ENCODE results near the gene MAGOHB.

DNA sequence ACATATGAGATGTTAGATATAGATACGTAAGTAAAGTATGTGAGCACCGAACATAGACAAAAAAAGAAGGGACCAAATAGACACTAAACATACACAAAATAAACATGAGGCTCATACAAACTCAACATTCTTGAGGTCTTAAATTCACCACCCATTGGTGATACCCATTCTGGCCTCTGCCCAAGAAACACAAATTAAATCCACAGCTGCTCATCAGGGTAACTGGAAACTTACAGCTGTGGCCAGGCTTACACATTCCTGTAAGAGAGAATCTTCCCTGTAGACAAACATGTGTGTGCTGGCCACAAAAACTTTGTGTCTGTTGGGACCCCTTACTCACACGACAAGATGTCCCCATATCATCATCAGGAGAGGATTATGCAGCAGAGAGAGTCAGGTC lies 22.4 kb downstream of the MAGOHB start:
- TF ChIP-seq, protein P1, sequence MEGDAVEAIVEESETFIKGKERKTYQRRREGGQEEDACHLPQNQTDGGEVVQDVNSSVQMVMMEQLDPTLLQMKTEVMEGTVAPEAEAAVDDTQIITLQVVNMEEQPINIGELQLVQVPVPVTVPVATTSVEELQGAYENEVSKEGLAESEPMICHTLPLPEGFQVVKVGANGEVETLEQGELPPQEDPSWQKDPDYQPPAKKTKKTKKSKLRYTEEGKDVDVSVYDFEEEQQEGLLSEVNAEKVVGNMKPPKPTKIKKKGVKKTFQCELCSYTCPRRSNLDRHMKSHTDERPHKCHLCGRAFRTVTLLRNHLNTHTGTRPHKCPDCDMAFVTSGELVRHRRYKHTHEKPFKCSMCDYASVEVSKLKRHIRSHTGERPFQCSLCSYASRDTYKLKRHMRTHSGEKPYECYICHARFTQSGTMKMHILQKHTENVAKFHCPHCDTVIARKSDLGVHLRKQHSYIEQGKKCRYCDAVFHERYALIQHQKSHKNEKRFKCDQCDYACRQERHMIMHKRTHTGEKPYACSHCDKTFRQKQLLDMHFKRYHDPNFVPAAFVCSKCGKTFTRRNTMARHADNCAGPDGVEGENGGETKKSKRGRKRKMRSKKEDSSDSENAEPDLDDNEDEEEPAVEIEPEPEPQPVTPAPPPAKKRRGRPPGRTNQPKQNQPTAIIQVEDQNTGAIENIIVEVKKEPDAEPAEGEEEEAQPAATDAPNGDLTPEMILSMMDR (IDR thresholded peaks at IDR 0.05): no peak
- no peak for TF ChIP-seq POLR2AphosphoS5 (IDR thresholded peaks at IDR 0.05)
